H9 (cell line): ENCODE results near the gene PITPNM3. TPM values are rescaled to one million over a fixed set of nuclear protein-coding genes. Genes with fewer than 3 reads are reported as not detected.
A peak's percentile ranks its signal among the peaks of the same experiment; 100 is the strongest.

Source experiments
- DNase-seq: peaks from one replicate; pipeline ENCODE4 v3.0.0-alpha.2; 2017
- H2AFZ ChIP-seq: one replicate; pipeline ENCODE4 v1.6.1; 2013; ENCODE audit warnings: mild to moderate bottlenecking, low read length, control low read depth, moderate library complexity
- H2AK5ac ChIP-seq: 2 replicates; pipeline ENCODE4 v1.6.1; 2013; ENCODE audit warnings: low read length, control low read depth, mixed read lengths; ENCODE audit not compliant: insufficient read length
- H2BK120ac ChIP-seq: one replicate; pipeline ENCODE4 v1.6.1; 2013; ENCODE audit warnings: low read depth, mild to moderate bottlenecking, low read length, control low read depth, inconsistent platforms; ENCODE audit not compliant: poor library complexity, severe bottlenecking
- H2BK12ac ChIP-seq: 2 replicates; pipeline ENCODE4 v1.6.1; 2013; ENCODE audit warnings: low read length, control low read depth, mixed read lengths, low read depth; ENCODE audit not compliant: insufficient read length
- H2BK15ac ChIP-seq: 2 replicates; pipeline ENCODE4 v1.6.1; 2013; ENCODE audit warnings: low read depth, low read length, control low read depth
- H2BK20ac ChIP-seq: one replicate; pipeline ENCODE4 v1.6.1; 2013; ENCODE audit warnings: low read depth, mild to moderate bottlenecking, low read length, control low read depth, inconsistent platforms; ENCODE audit not compliant: poor library complexity, severe bottlenecking
- H2BK5ac ChIP-seq: 2 replicates; pipeline ENCODE4 v1.6.1; 2013; ENCODE audit warnings: low read length, control low read depth, mixed read lengths; ENCODE audit not compliant: insufficient read length
- H3K14ac ChIP-seq: 2 replicates; pipeline ENCODE4 v1.6.1; 2013; ENCODE audit warnings: low read length, control low read depth; ENCODE audit not compliant: insufficient read depth
- H3K18ac ChIP-seq: 2 replicates; pipeline ENCODE4 v1.6.1; 2013; ENCODE audit warnings: low read depth, mild to moderate bottlenecking, mixed read lengths, low read length, control low read depth; ENCODE audit not compliant: insufficient read length
- H3K23ac ChIP-seq: 2 replicates; pipeline ENCODE4 v1.6.1; 2013; ENCODE audit warnings: low read length, control low read depth, mixed read lengths, low read depth; ENCODE audit not compliant: insufficient read length
- H3K23me2 ChIP-seq: 2 replicates; pipeline ENCODE4 v1.6.1; 2013; ENCODE audit warnings: low read depth, mild to moderate bottlenecking, mixed read lengths, low read length, control low read depth; ENCODE audit not compliant: insufficient read length, poor library complexity, severe bottlenecking
- H3K27ac ChIP-seq: 2 replicates; pipeline ENCODE4 v1.5.1; 2013; ENCODE audit warnings: low read length, control low read depth, mixed read lengths, low read depth; ENCODE audit not compliant: insufficient read length
- H3K27me3 ChIP-seq: 2 replicates; pipeline ENCODE4 v1.6.1; 2013; ENCODE audit warnings: low read length, control low read depth, inconsistent platforms; ENCODE audit not compliant: insufficient read depth
- H3K4ac ChIP-seq: 2 replicates; pipeline ENCODE4 v1.6.1; 2013; ENCODE audit warnings: low read depth, mild to moderate bottlenecking, control low read depth, inconsistent platforms, low read length, moderate library complexity
- H3K4me1 ChIP-seq: 2 replicates; pipeline ENCODE4 v1.6.1; 2013; ENCODE audit warnings: low read length, control low read depth, inconsistent platforms; ENCODE audit not compliant: insufficient read depth
- H3K4me2 ChIP-seq: 2 replicates; pipeline ENCODE4 v1.6.1; 2013; ENCODE audit warnings: low read length, control low read depth, mixed read lengths; ENCODE audit not compliant: insufficient read length, insufficient read depth
- H3K56ac ChIP-seq: 2 replicates; pipeline ENCODE4 v1.6.1; 2013; ENCODE audit warnings: low read depth, mild to moderate bottlenecking, mixed read lengths, low read length, control low read depth; ENCODE audit not compliant: insufficient read length
- H3K79me1 ChIP-seq: 2 replicates; pipeline ENCODE4 v1.6.1; 2013; ENCODE audit warnings: low read depth, mild to moderate bottlenecking, moderate library complexity, low read length, control low read depth, inconsistent platforms; ENCODE audit not compliant: insufficient read depth, poor library complexity, severe bottlenecking
- H3K79me2 ChIP-seq: 2 replicates; pipeline ENCODE4 v1.6.1; 2013; ENCODE audit warnings: low read length, control low read depth, inconsistent platforms; ENCODE audit not compliant: insufficient read depth
- H3K9ac ChIP-seq: 2 replicates; pipeline ENCODE4 v1.6.1; 2013; ENCODE audit warnings: low read length, control low read depth, mixed read lengths; ENCODE audit not compliant: insufficient read length; ENCODE audit errors: extremely low read depth
- H3K9me3 ChIP-seq: one replicate; pipeline ENCODE4 v1.6.1; 2013; ENCODE audit warnings: low read depth, low read length, inconsistent platforms; ENCODE audit not compliant: control insufficient read depth
- H3T11ph ChIP-seq: one replicate; pipeline ENCODE4 v1.6.1; 2013; ENCODE audit warnings: mild to moderate bottlenecking, low read length, control low read depth, inconsistent platforms
- H4K20me1 ChIP-seq: one replicate; pipeline ENCODE4 v1.6.1; 2013; ENCODE audit not compliant: control insufficient read depth, insufficient read length, insufficient read depth
- H4K5ac ChIP-seq: 2 replicates; pipeline ENCODE4 v1.6.1; 2013; ENCODE audit warnings: low read depth, mild to moderate bottlenecking, mixed read lengths, low read length, control low read depth; ENCODE audit not compliant: insufficient read length
- H4K8ac ChIP-seq: replicated peaks from 2 replicates; pipeline ENCODE4 v1.6.1; 2013; ENCODE audit warnings: low read length, control low read depth, mixed read lengths, low read depth; ENCODE audit not compliant: insufficient read length
- H4K91ac ChIP-seq: 2 replicates; pipeline ENCODE4 v1.6.1; 2013; ENCODE audit warnings: low read depth, mild to moderate bottlenecking, moderate library complexity, mixed read lengths, low read length, control low read depth; ENCODE audit not compliant: insufficient read length
- H3K27ac Mint-ChIP-seq, 3 experiments: 2 replicates in 2 of 3; 3 replicates in 1 of 3; pipeline ENCODE4 v1.8.0; 2020 to 2021; ENCODE audit warnings: mixed read lengths in 3 of 3, mild to moderate bottlenecking in 1 of 3, moderate library complexity in 1 of 3
- H3K27me3 Mint-ChIP-seq: 2 replicates; pipeline ENCODE4 v1.8.0; 2021; ENCODE audit warnings: low read depth, mild to moderate bottlenecking, moderate library complexity, mixed read lengths
- H3K36me3 Mint-ChIP-seq, 3 experiments: 2 replicates in 2 of 3; 3 replicates in 1 of 3; pipeline ENCODE4 v1.8.0; 2020 to 2021; ENCODE audit warnings: low read depth in 3 of 3, mixed read lengths in 3 of 3; ENCODE audit not compliant: insufficient read depth in 1 of 3
- H3K4me1 Mint-ChIP-seq, 2 experiments: 2 replicates each; pipeline ENCODE4 v1.8.0; 2020; ENCODE audit warnings: mixed read lengths in 2 of 2
- H3K4me3 Mint-ChIP-seq, 2 experiments: 2 replicates in 1 of 2; 3 replicates in 1 of 2; pipeline ENCODE4 v1.8.0; 2020 to 2021; ENCODE audit warnings: mild to moderate bottlenecking in 2 of 2, mixed read lengths in 2 of 2, moderate library complexity in 1 of 2
- H3K9me3 Mint-ChIP-seq, 2 experiments: 2 replicates in 1 of 2; 3 replicates in 1 of 2; pipeline ENCODE4 v1.8.0; 2020; ENCODE audit warnings: mild to moderate bottlenecking in 2 of 2, mixed read lengths in 2 of 2, moderate library complexity in 1 of 2
- WGBS: extraction: QIAGEN DNeasy Blood & Tissue Kit; methylation state at CpG from one replicate; pipeline ENCODE4 v1.1.7; 2013; ENCODE audit warnings: missing lambda C conversion rate, low lambda C conversion rate, mixed read lengths; ENCODE audit not compliant: insufficient read length; ENCODE audit errors: extremely low coverage; 5-methylcytosine and 5-hydroxymethylcytosine counted together
- total RNA-seq: library from RNA; stranded (reverse); gene quantifications from 2 replicates; pipeline ENCODE4 v1.2.1, GENCODE V29; 2021
- TF ChIP-seq, protein P1 (sequence below): fragments of 200-600 bp; sonication (generic); conservative IDR thresholded peaks from 3 replicates; pipeline ENCODE4 v1.8.0; 2021; ENCODE audit warnings: antibody characterized with exemption, mild to moderate bottlenecking

Gene PITPNM3
- total RNA-seq, 1 experiment from 2014 or later, result 3.4 TPM

DNA sequence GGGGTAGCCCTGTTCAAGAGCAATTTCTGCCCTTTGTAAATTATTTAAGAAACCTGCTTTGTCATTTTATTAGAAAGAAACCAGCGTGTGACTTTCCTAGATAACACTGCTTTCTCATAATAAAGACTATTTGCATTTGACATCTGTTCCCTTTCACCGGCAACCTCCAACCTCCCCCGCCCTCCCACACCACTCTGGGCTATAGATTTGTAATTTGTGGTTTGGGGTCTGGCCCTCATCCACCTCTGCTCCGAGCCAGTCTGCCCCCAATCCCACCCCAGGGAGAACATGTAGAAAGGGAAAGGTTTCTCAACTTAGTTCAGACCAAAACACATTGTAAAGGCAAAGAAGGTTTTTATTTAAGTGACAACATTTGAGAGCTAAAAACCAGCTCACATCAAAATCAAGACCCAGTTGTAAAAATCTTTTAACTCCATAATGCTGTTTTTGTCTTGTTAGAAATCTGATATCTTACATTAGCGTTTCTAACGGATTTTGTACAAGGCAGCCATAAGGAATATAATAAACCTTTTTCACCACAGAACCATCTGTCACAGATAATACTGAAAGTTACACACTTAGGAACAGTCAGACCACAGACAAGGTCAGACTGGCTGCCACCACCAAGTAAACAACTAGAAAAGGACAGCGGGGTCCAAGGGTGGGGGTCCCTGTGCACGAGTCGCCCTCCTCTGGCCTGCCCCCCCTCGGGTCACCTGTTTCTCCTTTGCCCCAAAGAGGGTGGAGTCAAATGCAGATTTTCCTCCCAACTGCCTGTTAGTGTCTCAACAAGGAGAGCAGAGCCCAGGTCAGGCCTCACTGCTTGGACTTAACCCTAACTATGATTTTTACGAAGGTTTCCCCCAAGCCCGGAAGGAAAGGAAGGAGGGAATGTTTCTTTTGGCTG, 105.2 kb downstream of the PITPNM3 start:
- Histone ChIP-seq H4K5ac (no peak overlapping the region), H3K14ac (no peak overlapping the region), H3K79me1 (no peaks in the 10 kb centered on the region), H3K4me2 (no peak overlapping the region), H3T11ph (no peak overlapping the region), H3K27me3 (no peaks in the 10 kb centered on the region), H2AK5ac (no peak overlapping the region), H3K23ac (no peak overlapping the region), H3K23me2 (peaks cover 5% of the 10 kb centered on the region), H2BK120ac (no peak overlapping the region), H3K79me2 (no peaks in the 10 kb centered on the region), H2AFZ (no peak overlapping the region), H3K56ac (no peak overlapping the region), H3K9ac (no peak overlapping the region), H3K27ac (no peak overlapping the region), H3K4me1 (peaks cover 7% of the 10 kb centered on the region; the same call in 1 of the 2 replicates), H3K18ac (no peak overlapping the region), H2BK15ac (no peak overlapping the region), H3K4ac (no peak overlapping the region), H4K8ac (no peak overlapping the region), H3K9me3 (no peaks in the 10 kb centered on the region), H2BK5ac (no peak overlapping the region), H4K91ac (no peak overlapping the region), H4K20me1 (no peaks in the 10 kb centered on the region), H2BK12ac (no peak overlapping the region), H2BK20ac (no peak overlapping the region)
- H3K9me3 Mint-ChIP-seq, result no peaks in the 10 kb centered on the region; a peak in 1 of 5 replicates
- no peaks in the 10 kb centered on the region; the same call in 1 of the 2 replicates for H3K27me3 Mint-ChIP-seq
- no CpG with 5 or more reads among the region's 12 CpGs for WGBS
- TF ChIP-seq, protein P1, sequence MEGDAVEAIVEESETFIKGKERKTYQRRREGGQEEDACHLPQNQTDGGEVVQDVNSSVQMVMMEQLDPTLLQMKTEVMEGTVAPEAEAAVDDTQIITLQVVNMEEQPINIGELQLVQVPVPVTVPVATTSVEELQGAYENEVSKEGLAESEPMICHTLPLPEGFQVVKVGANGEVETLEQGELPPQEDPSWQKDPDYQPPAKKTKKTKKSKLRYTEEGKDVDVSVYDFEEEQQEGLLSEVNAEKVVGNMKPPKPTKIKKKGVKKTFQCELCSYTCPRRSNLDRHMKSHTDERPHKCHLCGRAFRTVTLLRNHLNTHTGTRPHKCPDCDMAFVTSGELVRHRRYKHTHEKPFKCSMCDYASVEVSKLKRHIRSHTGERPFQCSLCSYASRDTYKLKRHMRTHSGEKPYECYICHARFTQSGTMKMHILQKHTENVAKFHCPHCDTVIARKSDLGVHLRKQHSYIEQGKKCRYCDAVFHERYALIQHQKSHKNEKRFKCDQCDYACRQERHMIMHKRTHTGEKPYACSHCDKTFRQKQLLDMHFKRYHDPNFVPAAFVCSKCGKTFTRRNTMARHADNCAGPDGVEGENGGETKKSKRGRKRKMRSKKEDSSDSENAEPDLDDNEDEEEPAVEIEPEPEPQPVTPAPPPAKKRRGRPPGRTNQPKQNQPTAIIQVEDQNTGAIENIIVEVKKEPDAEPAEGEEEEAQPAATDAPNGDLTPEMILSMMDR, result no peak
- no peak for DNase-seq
- H3K36me3 Mint-ChIP-seq, result peaks cover 16 to 48% (median 38%) of the 10 kb centered on the region in 3 experiments
- H3K27ac Mint-ChIP-seq, result peak overlapping the region; percentile 39 to 88 (median 75); a peak in 5 of 7 replicates
- peaks cover 53 to 60% of the 10 kb centered on the region in 2 experiments for H3K4me1 Mint-ChIP-seq
- peak overlapping the region in 1 of 2 experiments; percentile 47; a peak in 1 of 5 replicates for H3K4me3 Mint-ChIP-seq
